Stimulated activated CD4-positive, alpha-beta T cell treated with anti-CD3 and anti-CD28 coated beads, Interleukin-2, amount 100 ng/mL, for 24 hours (primary cell): ENCODE data around the gene PPP1R14C.
A peak's percentile ranks its signal among the peaks of the same experiment; 100 is the strongest.
"Not testable (repeated sequence)": the region's sequence is repeated elsewhere in the genome, so short reads cannot be mapped to it uniquely, and the experiment has no call there.

Experiments
- DNase-seq, 2 donors: peaks; one replicate each; pipeline ENCODE4 v3.0.0-alpha.2; 2020

The PPP1R14C gene

GRCh38 chr6:150169609-150170008, 26.8 kb downstream of the PPP1R14C start:
- peak; percentile 29 to 50 for DNase-seq

- no peak for DNase-seq
Observed at GRCh38 chr6:150172929-150173328, 30.1 kb downstream of the PPP1R14C start.

- no peak for DNase-seq
Observed at GRCh38 chr6:150175586-150176151, 32.8 kb downstream of the PPP1R14C start.

GRCh38 chr6:150176152-150176551, 33.3 kb downstream of the PPP1R14C start:
- no peak for DNase-seq

DNA sequence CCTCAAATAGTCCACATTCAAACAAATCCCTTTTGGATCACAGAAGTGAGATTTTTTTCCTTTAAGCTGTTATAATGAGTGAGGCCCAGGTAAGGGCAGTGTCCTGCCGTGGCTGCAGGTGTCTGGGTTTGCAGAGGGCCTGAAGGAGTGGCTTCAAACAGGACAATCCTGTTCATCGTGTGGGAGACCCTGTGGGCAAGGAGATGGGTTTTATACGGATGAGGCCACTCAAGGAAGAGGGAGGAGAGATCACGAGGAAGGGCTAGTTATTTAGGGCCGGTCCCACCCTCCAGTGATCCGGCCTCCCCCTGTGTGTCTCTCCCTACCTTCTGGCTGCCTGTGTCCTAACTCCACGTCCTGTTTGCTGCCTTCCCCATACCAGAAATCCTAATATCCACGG, 33.8 kb downstream of the PPP1R14C start:
- no peak for DNase-seq

DNA sequence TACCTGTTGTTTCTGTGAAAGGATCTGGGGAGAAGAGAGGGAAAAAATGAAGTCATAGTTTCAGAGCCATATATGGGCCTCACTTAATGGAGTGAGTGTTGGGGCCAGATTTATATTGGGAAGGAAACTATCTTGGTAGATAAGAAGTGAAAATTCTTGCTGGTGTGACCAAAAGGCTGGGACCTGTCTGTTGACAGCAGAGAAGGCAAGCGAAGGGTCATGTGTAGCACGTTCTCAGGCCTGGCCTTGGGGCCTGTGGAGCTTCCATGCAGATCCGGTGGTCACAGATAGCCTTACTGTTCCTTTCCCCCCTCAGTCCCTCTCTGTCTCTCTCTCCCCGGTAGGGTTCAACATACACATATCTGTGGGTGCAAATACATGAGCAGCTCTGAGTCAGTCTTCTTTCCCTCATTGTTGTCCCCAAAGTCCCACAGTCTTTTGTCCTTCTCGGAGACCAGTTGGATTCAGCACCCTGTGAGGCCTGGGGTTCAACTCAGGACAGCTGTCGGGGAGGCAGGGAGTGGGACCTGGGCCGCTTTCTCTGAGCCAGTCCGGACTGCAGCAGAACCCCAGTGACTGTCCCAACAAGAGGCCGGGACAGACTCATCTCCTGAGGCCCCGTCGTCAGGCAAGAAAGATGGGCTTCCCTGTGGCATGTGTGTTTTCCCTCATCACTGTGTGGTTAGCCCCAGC, 34.6 kb downstream of the PPP1R14C start:
- DNase-seq, result no peak

GRCh38 chr6:150177952-150178520, 35.2 kb downstream of the PPP1R14C start:
- DNase-seq, result no peak

GRCh38 chr6:150179030-150179429, 36.2 kb downstream of the PPP1R14C start:
- DNase-seq, result no peak

- DNase-seq, result not testable (repeated sequence)
Observed at GRCh38 chr6:150179907-150180424, 37.1 kb downstream of the PPP1R14C start.

GRCh38 chr6:150180517-150180916, 37.7 kb downstream of the PPP1R14C start:
- DNase-seq, result no peak

GRCh38 chr6:150182460-150183078, 39.7 kb downstream of the PPP1R14C start:
- DNase-seq, result no peak

GRCh38 chr6:150183105-150183504, 40.3 kb downstream of the PPP1R14C start:
- DNase-seq, result no peak

DNA sequence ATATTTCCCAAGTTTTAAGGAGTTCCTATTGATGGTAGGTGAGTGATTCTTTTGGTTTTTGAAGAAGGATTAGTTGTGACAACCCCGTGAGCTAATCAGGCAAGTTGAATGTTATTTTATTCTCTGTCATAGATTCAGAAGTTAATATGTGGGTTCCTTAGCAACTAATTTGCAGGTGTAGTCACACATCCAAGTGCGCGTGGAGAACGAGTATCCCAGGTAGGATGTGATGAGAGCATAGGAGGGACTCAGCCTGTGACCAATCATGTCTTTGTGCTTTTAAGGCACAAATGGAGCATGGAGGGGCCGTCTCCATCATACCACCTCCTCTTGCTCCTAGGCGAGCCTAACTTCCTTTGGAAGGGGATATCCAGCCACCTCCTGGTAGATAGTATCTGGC, 41.1 kb downstream of the PPP1R14C start:
- DNase-seq, result no peak

DNA sequence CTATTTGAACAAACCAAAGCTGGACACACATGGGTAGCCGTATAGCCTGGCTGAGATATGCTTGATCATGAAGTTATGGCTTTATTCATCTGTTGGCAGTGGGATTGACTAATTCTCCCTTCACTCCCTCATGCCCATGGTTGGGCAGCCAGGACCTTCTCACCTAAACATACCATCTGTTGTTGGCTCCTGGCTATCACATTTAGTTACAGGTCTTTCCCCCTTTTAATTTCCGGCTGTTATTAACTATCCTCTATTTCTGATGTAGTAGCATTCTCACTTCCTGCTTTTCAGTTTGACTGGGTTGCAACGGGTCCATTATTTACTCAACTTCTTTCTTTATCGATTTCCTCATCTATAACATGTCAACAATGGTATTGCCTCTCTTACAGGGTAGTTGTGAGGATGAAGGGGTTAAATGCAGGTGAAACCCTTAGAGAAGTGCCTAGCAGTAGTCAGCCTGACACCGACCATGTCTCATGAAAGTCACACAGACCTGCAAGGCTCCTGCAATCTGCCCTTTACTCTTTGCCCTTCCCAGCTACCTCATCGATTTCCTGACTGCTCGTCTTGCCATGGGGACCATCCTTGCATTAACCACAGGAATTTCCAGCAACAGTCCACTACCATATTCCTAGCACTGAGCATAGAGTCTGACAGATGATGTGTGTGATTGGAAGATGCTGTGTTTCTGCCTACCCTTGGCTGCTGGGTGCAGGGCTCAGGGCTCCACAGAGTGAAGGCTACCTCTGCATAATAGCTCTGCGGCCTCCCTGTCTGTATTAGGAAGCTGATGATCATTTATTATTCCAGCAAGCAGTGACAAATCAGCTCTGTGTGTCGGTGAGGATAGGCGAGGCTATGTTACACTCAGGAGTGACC, 42.2 kb downstream of the PPP1R14C start:
- no peak for DNase-seq

- DNase-seq, result no peak
Observed at GRCh38 chr6:150185732-150186117, 42.9 kb downstream of the PPP1R14C start.

GRCh38 chr6:150186129-150186898, 43.5 kb downstream of the PPP1R14C start:
- DNase-seq, result no peak

GRCh38 chr6:150187433-150187832, 44.6 kb downstream of the PPP1R14C start:
- DNase-seq, result not testable (repeated sequence)

DNA sequence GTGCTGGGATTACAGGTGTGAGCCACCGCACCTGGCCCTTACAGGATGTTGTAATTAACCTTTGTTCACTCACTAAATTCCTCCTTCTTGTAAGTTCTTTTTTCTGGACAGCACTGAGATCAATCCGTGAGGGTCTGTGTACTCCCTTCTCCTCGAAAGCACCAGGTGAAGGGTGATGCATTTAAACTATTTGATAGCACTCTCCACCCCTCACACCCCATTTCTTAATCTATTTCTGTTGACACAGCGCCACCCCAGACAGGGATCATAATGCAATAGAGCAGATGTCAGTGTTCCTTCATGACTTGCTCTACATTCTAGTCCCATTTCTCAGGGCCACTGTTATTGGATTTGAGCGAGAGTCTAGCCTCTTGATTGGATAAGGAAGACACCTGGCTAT, 46.3 kb downstream of the PPP1R14C start:
- no peak for DNase-seq

DNA sequence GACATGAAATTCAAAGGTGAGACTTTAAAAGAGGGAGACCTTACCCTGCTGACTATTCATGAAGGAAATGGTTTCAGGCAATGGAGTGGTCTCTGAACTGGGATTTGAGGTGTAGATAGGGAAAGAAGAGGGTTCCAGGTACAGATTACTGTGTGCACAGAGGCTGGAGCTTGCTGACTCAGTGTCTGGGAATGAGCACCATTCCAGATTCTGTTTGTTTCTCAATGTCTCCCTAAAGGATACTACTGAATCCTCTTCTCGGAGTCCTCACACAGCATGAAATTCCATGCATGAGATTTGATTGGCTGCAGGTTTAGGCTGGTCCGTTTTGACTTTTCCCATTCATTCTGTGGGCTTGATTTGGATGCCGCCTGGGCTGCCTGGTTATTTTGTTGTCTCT, 49.0 kb downstream of the PPP1R14C start:
- DNase-seq, result no peak

- no peak for DNase-seq
Observed at GRCh38 chr6:150194195-150194594, 51.4 kb downstream of the PPP1R14C start.

GRCh38 chr6:150195996-150196417, 53.2 kb downstream of the PPP1R14C start:
- no peak for DNase-seq
